Testis (tissue), 3 donors: ENCODE results near the gene MAP6D1. TPM values are rescaled to one million over a fixed set of nuclear protein-coding genes. Genes with fewer than 3 reads are reported as not detected.

ENCODE experiments used
- polyA plus RNA-seq: library from polyadenylated mRNA; stranded (reverse); fragments of 350-450 nt; fragmentation: Illumina TruSeq; extraction: RNeasy Lipid Tissue Mini Kit (QIAGEN cat#74804); gene quantifications from one replicate; pipeline ENCODE4 v1.2.3, GENCODE V29; 2014; ENCODE audit warnings: low read depth, low replicate concordance; ENCODE audit not compliant: insufficient read depth
- total RNA-seq, 2 donors: library from RNA; depleted of rRNA; stranded (reverse); fragments of >200 nt; gene quantifications; one replicate each; pipeline ENCODE4 v1.2.3, GENCODE V29; 2016

MAP6D1 gene
- total and polyA plus RNA-seq, 3 donors from 2014 or later: 0.80 to 8.3 (median 4.8) TPM

Other genes with a start within 250 kb of the MAP6D1 start
- 10 to 100 TPM; 44.6 to 56.5 TPM for gene KLHL24, start 190.0 kb downstream of the MAP6D1 start, total RNA-seq
- gene KLHL24, start 190.0 kb downstream of the MAP6D1 start, polyA plus RNA-seq: 17.1 TPM
- 10 to 100 TPM; 39.9 to 41.7 TPM for gene YEATS2, start 127.8 kb downstream of the MAP6D1 start, total RNA-seq
- gene YEATS2, start 127.8 kb downstream of the MAP6D1 start, polyA plus RNA-seq: 19.3 TPM
- 10 to 100 TPM; 57.6 to 64.2 TPM for gene PARL, start 59.3 kb upstream of the MAP6D1 start, total RNA-seq
- 55.5 TPM for gene PARL, start 59.3 kb upstream of the MAP6D1 start, polyA plus RNA-seq
- gene ABCC5, start 192.3 kb upstream of the MAP6D1 start, total RNA-seq: 10 to 100 TPM; 61.5 to 77.9 TPM
- 35.2 TPM for gene ABCC5, start 192.3 kb upstream of the MAP6D1 start, polyA plus RNA-seq
- gene HTR3D, start 206.2 kb upstream of the MAP6D1 start, total RNA-seq: not detected
- gene HTR3D, start 206.2 kb upstream of the MAP6D1 start, polyA plus RNA-seq: not detected
- under 1 TPM in 1 of 2 donors, not detected in 1; 0.31 TPM for gene HTR3C, start 227.5 kb upstream of the MAP6D1 start, total RNA-seq
- gene HTR3C, start 227.5 kb upstream of the MAP6D1 start, polyA plus RNA-seq: not detected